ENCODE measurements around the gene PNMT.
A peak's percentile ranks its signal among the peaks of the same experiment; 100 is the strongest.
"Not testable (repeated sequence)": the region's sequence is repeated elsewhere in the genome, so short reads cannot be mapped to it uniquely, and the experiment has no call there.

PNMT gene

GRCh38 chr17:39687546-39688474, 19.6 kb downstream of the PNMT start, which contains the start of gene PGAP3:
Gene PGAP3 (minus strand): TSS chr17:39688057. CDS start chr17:39688014, 43 bp downstream.
- DNase-seq (ENCODE audit: low read depth) = peak; percentile 82

DNA sequence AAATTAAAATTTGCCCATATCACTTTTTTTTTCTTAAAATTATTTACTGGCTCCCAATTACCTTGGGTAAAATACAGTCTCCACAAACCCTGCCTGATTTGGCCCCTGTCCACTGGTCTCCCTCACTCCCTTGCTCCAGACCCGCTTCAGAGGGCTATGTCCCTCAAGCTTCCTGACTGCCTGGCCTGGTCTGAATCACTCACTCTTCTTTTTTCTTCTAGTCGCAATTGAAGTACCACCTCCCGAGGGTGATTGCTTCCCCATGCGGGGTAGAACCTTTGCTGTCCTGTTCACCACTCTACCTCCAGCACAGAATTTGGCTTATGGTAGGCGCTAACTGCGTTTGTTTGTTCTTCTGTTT, 20.2 kb downstream of the PNMT start:
- DNase-seq (ENCODE audit: low read depth) = no peak

- DNase-seq (ENCODE audit: low read depth) = no peak
These were observed 20.7 kb downstream of the PNMT start for GRCh38 chr17:39688945-39689344.

- no peak for DNase-seq (ENCODE audit: low read depth)
These were observed 26.3 kb downstream of the PNMT start for GRCh38 chr17:39694593-39694992.

DNA sequence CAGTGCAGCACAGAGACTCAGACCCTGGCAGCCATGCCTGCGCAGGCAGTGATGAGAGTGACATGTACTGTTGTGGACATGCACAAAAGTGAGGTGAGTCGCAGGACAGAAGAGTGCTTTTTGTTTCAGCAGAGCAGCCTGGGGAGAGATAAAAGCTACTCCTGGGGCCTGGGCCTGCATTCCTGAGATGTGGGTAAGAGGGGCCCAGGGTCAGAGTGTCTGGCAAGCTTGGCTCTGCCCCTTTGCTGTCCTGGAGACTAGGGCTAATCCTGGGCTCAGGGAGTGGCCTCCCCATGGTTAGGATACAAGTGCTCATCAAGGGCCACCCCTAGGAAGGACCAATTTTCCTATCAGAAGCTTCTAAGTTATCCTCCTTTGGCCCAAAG, 26.8 kb downstream of the PNMT start:
- DNase-seq (ENCODE audit: low read depth) = no peak

GRCh38 chr17:39696731-39697130, 28.5 kb downstream of the PNMT start:
- DNase-seq (ENCODE audit: low read depth) = no peak

DNA sequence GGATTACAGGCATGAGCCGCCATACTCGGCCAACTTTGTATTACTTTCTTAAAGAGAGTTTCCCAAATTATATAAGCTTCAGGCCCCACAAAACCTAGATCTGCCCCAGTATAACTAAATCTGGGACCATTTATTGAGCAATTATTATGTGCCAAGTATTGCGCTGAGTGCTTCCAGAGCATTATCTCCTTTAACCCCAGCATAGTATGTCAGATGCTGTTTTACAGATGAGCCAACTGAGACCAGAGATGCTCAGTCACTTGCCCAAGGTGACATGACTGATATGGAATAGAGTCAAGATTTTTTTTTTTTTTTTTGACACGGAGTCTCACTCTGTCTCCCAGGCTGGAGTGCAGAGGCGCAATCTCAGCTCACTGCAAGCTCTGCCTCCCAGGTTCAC, 29.7 kb downstream of the PNMT start:
- no peak for DNase-seq (ENCODE audit: low read depth)

GRCh38 chr17:39699157-39699817, 31.0 kb downstream of the PNMT start:
- DNase-seq (ENCODE audit: low read depth) = not testable (repeated sequence)

DNA sequence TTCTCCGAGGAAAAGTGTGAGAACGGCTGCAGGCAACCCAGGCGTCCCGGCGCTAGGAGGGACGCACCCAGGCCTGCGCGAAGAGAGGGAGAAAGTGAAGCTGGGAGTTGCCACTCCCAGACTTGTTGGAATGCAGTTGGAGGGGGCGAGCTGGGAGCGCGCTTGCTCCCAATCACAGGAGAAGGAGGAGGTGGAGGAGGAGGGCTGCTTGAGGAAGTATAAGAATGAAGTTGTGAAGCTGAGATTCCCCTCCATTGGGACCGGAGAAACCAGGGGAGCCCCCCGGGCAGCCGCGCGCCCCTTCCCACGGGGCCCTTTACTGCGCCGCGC, 31.5 kb downstream of the PNMT start, which contains the start of gene ERBB2:
TSS of gene ERBB2 (plus strand) at position 247 of the 330 bp plus-strand sequence. CDS start 175 bp downstream, outside the sequence.
- peak; percentile 55 for DNase-seq (ENCODE audit: low read depth)

- no peak for DNase-seq (ENCODE audit: low read depth)
These were observed 32.1 kb downstream of the PNMT start for GRCh38 chr17:39700148-39700987.

DNA sequence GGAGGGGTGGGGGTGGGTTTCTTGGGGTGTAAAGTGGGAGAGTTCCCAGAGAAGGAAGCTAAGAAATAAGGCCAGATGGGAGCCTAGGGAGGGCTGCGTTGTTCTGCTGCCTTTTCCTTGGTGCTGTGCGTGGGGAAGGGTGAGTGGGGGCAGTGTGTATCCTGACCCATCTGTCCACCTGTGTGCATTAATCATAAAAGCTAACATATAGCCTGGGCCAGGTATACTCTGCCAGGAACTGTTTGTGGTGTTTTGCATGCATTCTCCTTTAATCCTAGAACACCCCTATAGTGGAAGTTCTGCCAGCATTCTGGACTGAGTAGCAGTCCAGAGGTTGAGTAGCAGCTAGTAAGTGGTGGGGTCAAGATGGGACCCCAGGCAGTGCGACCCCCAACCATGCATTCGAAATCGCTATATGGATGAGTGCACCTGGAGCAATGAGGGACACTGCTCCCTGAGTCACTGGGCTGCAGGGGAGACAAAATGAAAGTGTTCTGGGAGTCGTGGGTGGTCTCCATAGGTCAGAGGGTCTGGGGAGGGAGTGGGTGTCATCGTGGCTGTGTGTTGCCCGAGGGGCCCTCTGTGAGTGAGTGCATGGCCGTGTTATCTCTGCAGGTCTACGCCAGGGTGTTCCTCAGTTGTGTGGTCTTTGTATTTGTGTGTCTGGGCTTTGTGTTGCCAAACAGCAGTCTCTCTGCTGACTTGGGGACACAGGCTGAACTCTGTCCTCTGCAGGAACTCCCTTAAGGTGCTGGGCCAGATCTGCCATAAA, 32.9 kb downstream of the PNMT start:
- DNase-seq (ENCODE audit: low read depth) = no peak

DNA sequence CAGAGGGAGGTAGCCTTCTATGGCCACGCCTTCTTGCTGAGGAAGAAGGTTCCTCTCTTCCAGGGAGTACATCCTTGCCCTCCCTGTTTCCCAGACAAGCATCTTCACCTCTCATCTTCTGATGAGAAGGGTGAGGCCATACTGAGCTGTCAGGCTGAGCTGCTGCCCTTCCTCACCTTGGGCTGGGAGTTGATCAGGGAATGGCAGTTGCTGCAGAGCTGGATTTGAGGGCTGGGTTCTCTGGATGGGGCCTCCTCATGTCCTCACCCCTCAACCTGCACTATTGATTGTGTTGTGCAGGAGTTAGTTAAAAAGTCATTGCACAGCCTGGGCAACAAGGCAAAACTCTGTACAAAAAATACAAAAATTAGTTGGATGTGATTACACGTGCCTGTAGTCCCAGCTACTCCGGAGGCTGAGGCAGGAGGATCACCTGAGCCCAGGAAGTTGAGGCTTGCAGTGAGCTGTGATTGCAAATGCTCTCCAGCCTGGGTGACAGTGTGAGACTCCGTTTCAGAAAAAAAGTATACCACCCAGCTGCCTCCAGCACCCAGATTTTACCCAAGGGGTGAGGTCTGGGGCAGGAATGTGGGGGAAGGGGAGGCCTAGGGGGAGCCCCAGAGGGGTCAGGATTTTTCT, 33.6 kb downstream of the PNMT start:
- no peak for DNase-seq (ENCODE audit: low read depth)

GRCh38 chr17:39702901-39703893, 34.9 kb downstream of the PNMT start:
- DNase-seq (ENCODE audit: low read depth) = no peak

DNA sequence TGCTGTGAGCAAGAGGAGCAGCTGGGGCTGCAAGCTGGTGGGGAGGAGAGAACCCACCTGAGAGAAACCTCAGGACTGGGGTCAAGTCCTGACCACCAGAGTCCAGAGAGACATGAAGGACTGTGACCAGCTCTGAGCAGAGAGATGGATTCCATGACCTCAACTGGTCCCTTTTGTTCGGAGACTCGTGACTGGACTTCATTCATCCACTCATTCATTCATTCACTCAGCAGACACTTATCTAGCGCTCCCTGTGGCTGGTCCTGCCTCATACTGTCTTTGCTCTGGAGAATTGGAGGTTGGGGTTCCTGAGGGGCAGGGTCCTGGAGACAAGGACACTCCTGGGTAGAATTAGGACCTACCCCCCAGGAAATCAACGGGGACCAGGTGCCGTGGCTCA, 35.7 kb downstream of the PNMT start:
- no peak for DNase-seq (ENCODE audit: low read depth)

GRCh38 chr17:39704821-39705551, 36.7 kb downstream of the PNMT start:
- no peak for DNase-seq (ENCODE audit: low read depth)

GRCh38 chr17:39705786-39706348, 37.6 kb downstream of the PNMT start:
- no peak for DNase-seq (ENCODE audit: low read depth)

GRCh38 chr17:39706383-39706782, 38.1 kb downstream of the PNMT start:
- no peak for DNase-seq (ENCODE audit: low read depth)

DNA sequence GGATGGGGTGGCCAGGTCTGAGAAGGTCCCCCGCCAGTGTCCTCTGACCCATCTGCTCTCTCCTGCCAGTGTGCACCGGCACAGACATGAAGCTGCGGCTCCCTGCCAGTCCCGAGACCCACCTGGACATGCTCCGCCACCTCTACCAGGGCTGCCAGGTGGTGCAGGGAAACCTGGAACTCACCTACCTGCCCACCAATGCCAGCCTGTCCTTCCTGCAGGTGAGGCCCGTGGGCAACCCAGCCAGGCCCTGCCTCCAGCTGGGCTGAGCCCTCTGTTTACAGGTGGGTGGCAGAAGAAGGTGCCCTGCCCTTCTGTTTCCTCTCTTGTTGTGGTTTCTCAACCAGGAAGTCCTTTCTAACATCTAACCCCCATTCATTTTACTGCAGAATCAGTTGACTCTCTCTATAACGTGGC, 38.7 kb downstream of the PNMT start:
- DNase-seq (ENCODE audit: low read depth) = no peak
